Measurements from ENCODE around the gene GLOD5.

- TF ChIP-seq CTCF (IDR thresholded peaks at IDR 0.05): no peak
- TF ChIP-seq POLR2A (IDR thresholded peaks at IDR 0.05): no peak
These were observed 25.4 kb downstream of the GLOD5 start for GRCh38 chrX:48786825-48787504.
